HEK293T (cell line): ENCODE results near the gene PLXNA2.

Experiments
- BHLHE40 ChIP-seq: fragments of 450-650 bp; IDR thresholded peaks from 2 replicates; pipeline ENCODE4 v1.6.1; 2016; ENCODE audit warnings: mild to moderate bottlenecking, moderate library complexity, borderline replicate concordance
- CTBP1 ChIP-seq: fragments of 450-650 bp; IDR thresholded peaks from 2 replicates; pipeline ENCODE4 v1.6.1; 2016; ENCODE audit warnings: borderline replicate concordance
- FOXA1 ChIP-seq: fragments of 450-650 bp; IDR thresholded peaks from 2 replicates; pipeline ENCODE4 v1.6.1; 2016; ENCODE audit warnings: mild to moderate bottlenecking
- FOXM1 ChIP-seq: fragments of 450-650 bp; IDR thresholded peaks from 2 replicates; pipeline ENCODE4 v1.6.1; 2017; ENCODE audit warnings: mild to moderate bottlenecking, borderline replicate concordance
- L3MBTL2 ChIP-seq: fragments of 450-650 bp; conservative IDR thresholded peaks from 2 replicates; pipeline ENCODE4 v1.6.1; 2016; ENCODE audit warnings: mild to moderate bottlenecking
- PKNOX1 ChIP-seq: fragments of 450-650 bp; IDR thresholded peaks from 2 replicates; pipeline ENCODE4 v1.6.1; 2016
- SP1 ChIP-seq: fragments of 450-650 bp; IDR thresholded peaks from 2 replicates; pipeline ENCODE4 v1.6.1; 2017
- SUZ12 ChIP-seq: fragments of 450-650 bp; IDR thresholded peaks from 2 replicates; pipeline ENCODE4 v1.6.1; 2016; ENCODE audit warnings: mild to moderate bottlenecking

- no peak for TF ChIP-seq SUZ12
- no peak for TF ChIP-seq L3MBTL2
- TF ChIP-seq FOXM1, result no peak
- TF ChIP-seq PKNOX1, result no peak
- TF ChIP-seq BHLHE40, result no peak
- no peak for TF ChIP-seq FOXA1
- no peak for TF ChIP-seq CTBP1
- TF ChIP-seq SP1, result no peak
Observed at GRCh38 chr1:208256091-208256490, 11.9 kb upstream of the PLXNA2 start.
